ENCODE measurements around the gene CEP41.

DNA sequence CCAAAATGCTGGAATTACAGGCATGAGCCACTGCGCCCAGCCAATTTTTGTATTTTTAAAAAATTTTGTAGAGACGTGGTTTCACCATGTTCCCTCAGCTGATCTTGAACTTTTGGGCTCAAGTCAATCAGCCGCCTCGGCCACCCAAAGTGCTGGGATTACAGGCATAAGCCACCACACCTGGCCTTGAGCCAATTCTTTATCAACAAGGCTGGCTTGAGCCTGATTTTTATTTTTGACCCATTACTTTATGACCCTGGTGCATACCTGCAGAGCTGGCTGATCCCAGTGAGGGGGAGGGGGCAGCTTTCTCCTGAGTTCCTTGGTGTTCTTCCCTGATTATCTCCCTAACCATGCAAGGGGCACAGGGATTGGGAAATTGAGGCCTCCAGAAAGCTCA lies 76.4 kb downstream of the CEP41 start:
- TF ChIP-seq CTCF (IDR thresholded peaks at IDR 0.05) (no peak), POLR2A (IDR thresholded peaks at IDR 0.05) (no peak)
